Fibroblast of pulmonary artery (primary cell): Measurements from ENCODE around the gene NRL.
"Not testable (repeated sequence)": the region's sequence is repeated elsewhere in the genome, so short reads cannot be mapped to it uniquely, and the experiment has no call there.

Experiments used
- DNase-seq: peaks from one replicate; pipeline ENCODE4 v3.0.0-alpha.2; 2010; ENCODE audit warnings: low read depth
- H3K4me3 ChIP-seq: replicated peaks from 2 replicates; pipeline ENCODE4 v1.5.1; 2011; ENCODE audit warnings: low read depth, mild to moderate bottlenecking, control low read depth, low read length, moderate library complexity
- TF ChIP-seq, protein P1 (sequence below): IDR thresholded peaks from 2 replicates; pipeline ENCODE4 v1.5.1; 2011; ENCODE audit warnings: mild to moderate bottlenecking, control low read depth, low read length, inconsistent platforms; ENCODE audit errors: missing control alignments

Gene NRL

DNA sequence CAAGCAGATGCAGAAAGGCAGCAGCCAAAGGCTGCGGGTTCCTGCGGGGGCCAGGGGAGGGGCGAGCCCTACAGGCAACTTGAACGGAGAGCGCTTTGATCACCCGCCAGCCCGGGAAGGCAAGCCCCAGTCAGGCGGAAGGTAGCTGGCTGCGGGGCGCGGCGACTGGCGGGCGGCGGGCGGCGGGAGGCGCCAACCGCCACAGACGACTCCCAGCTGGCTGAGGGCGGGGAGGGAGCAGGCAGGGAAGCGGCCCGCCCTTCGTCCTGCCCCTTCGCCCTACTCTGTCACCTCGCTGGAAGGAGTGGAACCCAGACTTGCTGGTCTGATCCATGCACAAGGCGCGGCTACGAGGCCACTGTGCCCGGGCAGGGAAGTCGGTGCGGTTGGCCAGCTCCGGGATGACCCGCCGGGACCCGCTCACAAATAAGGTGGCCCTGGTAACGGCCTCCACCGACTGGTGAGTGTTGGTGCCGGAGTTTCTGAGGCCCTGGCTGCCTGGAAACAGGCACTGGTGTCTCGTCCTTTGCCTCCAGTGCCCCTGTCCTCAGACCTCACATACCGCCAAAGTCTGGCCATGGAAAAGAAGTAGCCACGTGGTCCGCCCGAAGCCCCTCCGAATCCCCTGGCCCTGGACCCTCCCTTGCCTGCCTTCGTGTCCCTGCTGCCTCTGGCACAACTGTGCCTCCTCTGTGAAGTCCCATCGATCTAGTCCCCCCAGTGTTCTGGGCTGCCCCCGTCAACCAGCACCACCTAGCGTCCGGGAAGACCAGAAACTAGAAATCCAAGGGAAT is 78.4 kb downstream of the NRL start:
- peak; percentile 61 for DNase-seq
- H3K4me3 ChIP-seq = peak overlapping the region; percentile 58
- TF ChIP-seq, protein P1, sequence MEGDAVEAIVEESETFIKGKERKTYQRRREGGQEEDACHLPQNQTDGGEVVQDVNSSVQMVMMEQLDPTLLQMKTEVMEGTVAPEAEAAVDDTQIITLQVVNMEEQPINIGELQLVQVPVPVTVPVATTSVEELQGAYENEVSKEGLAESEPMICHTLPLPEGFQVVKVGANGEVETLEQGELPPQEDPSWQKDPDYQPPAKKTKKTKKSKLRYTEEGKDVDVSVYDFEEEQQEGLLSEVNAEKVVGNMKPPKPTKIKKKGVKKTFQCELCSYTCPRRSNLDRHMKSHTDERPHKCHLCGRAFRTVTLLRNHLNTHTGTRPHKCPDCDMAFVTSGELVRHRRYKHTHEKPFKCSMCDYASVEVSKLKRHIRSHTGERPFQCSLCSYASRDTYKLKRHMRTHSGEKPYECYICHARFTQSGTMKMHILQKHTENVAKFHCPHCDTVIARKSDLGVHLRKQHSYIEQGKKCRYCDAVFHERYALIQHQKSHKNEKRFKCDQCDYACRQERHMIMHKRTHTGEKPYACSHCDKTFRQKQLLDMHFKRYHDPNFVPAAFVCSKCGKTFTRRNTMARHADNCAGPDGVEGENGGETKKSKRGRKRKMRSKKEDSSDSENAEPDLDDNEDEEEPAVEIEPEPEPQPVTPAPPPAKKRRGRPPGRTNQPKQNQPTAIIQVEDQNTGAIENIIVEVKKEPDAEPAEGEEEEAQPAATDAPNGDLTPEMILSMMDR = peak; percentile 80

DNA sequence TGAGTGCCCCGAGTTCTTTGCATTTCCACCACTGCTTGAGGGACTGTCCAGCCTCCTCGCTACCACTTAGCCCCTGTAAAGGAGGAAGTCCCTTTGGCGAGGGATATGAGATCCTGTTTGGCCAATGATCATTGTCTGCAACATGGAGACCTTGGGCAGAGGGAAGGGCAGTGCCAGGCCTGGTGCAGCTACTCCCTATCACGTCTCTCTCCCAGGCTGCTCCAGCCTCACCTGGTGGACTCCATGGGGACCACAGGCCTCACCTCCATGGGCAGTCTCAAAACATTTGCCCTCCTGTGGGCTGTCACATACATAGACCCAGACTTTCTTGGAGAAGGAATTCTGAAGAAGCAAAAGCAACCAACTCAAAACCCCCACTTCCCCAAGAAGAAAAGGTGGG is 79.0 kb downstream of the NRL start:
- H3K4me3 ChIP-seq, DNase-seq: not testable (repeated sequence)

DNA sequence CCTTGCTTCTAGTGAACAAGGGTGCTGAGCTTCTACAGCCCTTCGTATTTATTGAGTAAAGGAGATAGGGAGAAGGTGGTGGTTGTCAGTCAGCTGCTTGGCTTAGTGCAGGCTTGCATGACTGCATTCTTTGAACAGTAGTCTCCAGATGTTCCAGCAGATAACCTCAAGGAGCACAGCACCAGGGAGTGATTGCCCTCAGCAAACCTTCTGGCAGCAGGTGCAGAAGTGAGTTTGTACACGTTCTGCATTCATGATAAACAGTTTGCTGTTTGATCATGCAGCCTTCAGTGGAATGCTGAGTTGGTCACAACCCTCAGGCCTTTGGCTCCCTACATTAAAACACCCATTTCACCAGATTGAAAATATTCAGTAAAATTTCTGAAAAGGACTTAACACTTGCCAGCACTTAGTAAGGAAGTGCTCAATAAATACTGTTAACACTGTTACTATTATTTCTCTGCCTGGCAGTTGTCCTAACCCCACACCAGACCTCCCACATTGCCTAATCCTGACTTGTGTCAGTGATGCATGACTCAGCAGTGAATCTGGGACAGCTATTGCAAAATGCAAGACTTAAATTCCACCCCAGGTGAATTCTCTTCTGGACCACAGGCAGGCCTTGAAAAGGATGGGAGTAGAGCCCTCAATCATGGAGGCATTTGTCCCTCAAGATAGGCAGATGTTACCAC is 81.9 kb downstream of the NRL start:
- DNase-seq = peak; percentile 92
- TF ChIP-seq, protein P1 = no peak
- no peak overlapping the region for H3K4me3 ChIP-seq

DNA sequence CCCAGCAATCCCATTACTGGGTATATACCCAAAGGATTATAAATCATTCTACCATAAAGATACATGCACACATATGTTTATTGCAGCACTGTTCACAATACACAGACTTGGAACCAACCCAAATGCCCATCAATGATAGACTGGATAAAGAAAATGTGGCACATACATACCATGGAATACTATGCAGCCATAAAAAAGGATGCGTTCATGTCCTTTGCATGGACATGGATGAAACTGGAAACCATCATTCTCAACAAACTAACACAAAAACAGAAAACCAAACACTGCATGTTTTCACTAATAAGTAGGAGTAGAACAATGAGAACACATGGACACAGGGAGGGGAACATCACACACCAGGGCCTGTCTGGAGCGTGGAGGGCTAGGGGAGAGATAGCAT is 83.4 kb downstream of the NRL start:
- not testable (repeated sequence) for DNase-seq, H3K4me3 ChIP-seq

DNA sequence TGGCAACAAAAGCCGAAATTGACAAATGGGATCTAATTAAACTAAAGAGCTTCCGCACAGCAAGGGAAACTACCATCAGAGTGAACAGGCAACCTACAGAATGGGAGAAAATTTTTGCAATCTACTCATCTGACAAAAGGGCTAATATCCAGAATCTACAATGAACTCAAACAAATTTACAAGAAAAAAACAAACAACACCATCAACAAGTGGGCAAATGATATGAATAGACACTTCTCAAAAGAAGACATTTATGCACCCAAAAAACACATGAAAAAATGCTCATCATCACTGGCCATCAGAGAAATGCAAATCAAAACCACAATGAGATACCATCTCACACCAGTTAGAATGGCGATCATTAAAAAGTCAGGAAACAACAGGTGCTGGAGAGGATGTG is 85.1 kb downstream of the NRL start:
- DNase-seq, H3K4me3 ChIP-seq: not testable (repeated sequence)
